AG10803 (cell line): ENCODE results near the gene CD300H.

Experiments used
- DNase-seq: peaks from one replicate; pipeline ENCODE4 v3.0.0; 2010; ENCODE audit warnings: low read depth
- H3K4me3 ChIP-seq: 2 replicates; pipeline ENCODE4 v1.5.1; 2011; ENCODE audit warnings: mild to moderate bottlenecking, low read length, control low read depth
- TF ChIP-seq, protein P1 (sequence below): conservative IDR thresholded peaks from 2 replicates; pipeline ENCODE4 v1.5.1; 2011; ENCODE audit warnings: mild to moderate bottlenecking, low read length, control low read depth, inconsistent platforms

The CD300H gene

DNA sequence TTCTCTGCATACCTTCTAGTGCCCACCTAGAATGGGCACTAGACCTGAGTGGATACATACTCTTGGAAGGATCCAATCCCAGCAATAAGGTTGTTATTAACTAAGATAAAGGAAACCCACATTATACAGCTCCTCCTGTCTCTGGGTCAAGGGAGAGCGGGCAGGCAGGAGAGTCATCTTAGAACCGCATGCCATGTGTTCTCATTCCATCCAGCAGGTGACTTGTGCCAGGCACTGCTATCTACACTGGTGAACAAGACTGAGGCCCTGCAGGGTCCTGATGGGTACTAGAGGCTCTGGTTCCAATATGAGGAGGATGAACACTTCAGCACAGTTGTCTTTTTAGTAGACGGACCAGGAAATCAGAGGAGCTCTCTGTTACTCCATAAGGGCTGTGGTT, 5.9 kb upstream of the CD300H start:
- TF ChIP-seq, protein P1, sequence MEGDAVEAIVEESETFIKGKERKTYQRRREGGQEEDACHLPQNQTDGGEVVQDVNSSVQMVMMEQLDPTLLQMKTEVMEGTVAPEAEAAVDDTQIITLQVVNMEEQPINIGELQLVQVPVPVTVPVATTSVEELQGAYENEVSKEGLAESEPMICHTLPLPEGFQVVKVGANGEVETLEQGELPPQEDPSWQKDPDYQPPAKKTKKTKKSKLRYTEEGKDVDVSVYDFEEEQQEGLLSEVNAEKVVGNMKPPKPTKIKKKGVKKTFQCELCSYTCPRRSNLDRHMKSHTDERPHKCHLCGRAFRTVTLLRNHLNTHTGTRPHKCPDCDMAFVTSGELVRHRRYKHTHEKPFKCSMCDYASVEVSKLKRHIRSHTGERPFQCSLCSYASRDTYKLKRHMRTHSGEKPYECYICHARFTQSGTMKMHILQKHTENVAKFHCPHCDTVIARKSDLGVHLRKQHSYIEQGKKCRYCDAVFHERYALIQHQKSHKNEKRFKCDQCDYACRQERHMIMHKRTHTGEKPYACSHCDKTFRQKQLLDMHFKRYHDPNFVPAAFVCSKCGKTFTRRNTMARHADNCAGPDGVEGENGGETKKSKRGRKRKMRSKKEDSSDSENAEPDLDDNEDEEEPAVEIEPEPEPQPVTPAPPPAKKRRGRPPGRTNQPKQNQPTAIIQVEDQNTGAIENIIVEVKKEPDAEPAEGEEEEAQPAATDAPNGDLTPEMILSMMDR, result no peak
- no peak overlapping the region for H3K4me3 ChIP-seq
- DNase-seq, result no peak

DNA sequence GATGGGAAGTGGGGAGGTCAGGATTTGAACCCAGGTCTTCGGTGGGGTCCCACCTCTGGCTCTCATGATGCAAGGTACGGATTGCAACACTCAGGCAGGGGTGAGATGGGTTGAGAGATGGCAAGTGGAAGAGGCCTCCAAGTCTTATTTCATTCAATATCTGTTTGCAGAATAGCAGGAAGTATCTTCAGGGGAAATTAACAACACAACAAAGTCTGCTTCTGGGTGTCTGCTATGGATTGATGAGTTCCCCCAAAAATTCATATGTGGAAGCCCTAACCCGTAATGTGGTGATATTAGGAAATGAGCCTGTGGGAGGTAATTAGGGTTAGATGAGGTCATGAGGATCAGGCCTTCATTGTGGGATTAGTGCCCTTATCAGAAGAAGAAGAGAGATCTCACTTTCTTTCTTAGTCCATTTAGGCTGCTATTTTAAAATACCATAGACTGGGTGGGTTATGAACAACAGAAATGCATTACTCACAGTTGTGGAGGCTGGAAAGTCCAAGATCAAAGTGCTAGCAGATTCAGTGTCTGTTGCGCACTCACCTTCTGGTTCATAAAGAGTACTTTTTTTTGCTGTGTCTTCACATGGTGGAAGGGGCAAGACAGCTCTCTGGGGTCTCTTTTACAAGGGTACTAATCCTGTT, 4.4 kb upstream of the CD300H start:
- TF ChIP-seq, protein P1, result no peak
- no peak overlapping the region for H3K4me3 ChIP-seq
- DNase-seq, result no peak

DNA sequence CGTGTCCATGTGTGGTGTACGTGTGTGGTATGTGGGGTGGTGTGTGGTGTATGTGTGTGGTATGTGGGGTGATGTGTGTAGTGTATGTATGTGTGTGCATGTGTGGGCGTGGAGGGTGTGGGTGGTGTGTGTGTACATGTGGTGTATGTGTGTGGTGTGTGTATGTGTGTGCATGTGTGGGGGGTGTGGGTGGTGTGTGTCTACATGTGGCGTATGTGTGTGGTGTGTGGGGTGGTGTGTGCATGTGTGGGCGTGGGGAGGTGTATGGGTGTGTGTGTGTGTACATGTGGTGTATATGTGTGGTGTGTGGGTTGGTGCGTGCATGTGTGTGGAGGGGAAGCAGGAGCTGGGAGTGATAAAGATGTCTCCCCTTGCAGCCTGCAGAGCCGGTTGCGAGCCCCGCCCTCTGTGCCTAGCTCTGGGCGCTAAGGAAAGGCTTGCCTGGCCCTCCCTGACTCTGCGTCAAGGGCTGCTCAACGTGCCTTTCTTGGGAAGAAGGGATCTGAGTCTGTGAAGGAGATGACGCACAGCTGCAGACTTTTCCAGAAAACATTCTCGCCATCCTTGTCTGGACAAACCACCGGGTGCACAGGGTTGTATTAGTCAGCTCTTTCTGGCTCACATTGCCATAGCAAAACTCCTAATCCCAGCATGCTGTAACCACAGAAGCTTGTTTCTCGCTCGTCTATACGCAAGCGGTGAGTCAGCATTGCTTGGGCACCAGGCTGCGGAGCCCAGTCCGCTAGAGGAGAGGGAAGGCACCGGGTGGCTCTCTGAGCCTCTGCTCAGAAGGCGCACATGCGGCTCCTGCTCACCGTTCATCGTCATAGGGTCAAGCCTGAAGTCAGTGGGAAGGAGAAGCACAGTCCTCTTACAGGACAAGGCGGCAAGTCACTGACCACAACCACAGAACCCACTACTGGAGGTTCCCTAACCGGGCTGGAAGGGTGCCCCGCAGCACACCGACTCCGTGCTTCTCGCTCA, 2.0 kb upstream of the CD300H start:
- H3K4me3 ChIP-seq, result no peak overlapping the region
- peak; percentile 96 for DNase-seq
- TF ChIP-seq, protein P1, result no peak

DNA sequence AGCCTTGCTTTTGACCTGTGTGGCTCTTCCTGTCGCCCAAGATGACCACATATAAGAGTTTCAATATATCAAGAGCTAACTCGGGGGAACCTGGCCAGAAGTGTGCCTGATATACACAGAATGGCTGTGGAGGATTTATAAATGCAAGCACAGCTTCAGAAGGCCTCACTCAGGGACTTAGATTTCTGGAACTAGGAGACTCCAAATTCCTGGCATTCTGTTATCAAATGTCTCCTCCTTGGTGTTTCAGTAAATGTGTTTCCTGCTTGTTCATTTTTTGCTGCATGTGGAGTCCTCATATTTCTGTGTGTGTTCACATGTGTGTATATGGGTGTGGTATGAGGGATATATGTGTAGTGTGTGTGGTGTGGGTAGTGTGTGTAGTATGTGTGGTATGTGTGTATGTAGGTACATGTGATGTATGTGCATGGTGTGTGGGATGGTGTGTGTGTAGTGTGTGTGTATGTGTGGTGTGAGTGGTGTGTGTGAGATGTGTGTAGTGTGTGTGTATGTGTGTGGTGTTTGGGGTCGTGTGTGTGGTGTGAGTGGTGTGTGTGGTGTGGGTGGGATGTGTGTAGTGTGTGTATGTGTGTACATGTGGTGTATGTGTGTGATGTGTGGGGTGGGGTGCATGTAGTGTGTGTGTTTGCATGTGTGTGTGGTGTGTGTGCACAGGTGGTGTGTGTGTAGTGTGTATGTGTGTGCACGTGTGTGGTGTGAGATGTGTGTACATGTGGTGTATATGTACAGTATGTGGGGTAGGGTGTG, 981 bp upstream of the CD300H start:
- DNase-seq, result peak; percentile 21
- TF ChIP-seq, protein P1, result no peak
- no peak overlapping the region for H3K4me3 ChIP-seq

DNA sequence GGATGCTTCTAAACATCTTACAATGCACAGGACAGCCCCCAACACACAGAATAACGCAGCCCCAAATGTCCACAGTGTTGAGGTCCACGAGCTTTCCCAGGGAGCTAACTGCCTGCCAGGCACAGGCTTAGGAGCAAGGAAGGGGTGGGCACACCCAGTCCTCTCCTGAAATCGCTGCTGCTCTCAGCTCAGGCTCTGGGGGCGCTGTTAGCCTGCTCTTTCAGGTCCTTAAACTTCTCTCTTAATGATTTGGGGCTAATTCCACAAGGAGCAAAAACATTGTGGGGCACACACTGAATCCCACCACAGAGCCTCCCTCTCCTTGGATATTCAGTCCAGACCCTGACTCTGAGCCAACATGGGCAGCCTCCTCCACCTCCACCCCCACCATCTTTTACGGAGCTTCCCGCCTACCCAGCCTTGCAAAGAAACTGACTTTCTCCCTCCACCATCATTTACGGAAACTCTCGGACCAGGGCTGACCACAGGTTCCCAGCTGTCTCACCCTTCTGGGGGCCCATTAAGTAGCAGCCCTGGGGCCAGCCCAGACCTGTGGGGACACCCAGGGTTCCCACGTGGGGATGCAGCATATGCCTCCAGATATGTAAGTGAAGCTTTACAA, 1.1 kb downstream of the CD300H start:
- H3K4me3 ChIP-seq, result no peak overlapping the region
- DNase-seq, result peak; percentile 11
- TF ChIP-seq, protein P1, result peak; percentile 56

DNA sequence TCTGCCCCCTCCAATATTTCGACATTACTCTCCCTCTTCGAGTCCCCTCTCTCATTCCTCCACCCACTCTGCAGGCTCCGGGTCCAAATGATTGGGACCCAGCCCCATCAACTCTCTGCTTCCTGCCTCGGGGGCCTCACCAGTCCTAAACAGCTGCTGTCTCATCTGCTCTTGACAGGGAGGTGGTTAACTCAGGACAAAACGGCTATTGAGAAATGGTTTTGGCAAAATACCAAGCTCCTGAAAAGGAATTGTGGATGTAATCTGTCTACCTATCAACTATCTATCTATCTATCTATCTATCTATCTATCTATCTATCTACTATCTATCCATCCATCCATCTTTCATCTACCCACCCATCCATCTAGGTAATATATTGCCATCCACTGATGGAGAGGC, 2.2 kb downstream of the CD300H start:
- DNase-seq, result no peak
- TF ChIP-seq, protein P1, result no peak
- no peak overlapping the region for H3K4me3 ChIP-seq
